ENCODE measurements around the gene MAP4. TPM values are rescaled to one million over a fixed set of nuclear protein-coding genes. Genes with fewer than 3 reads are reported as not detected.

MAP4 gene
- polyA plus RNA-seq, 2 of the 4 experiments (the other 2 are of a cell fraction): 77.7 to 98.5 TPM

- POLR2A ChIA-PET: no interaction called here
- FAIRE-seq (no peak), DNase-seq (ENCODE audit: low read depth in 1 of 2, low spot score in 1 of 2) (no peak), ATAC-seq (no peak)
- 81% methylated on average over 1 of the region's 1 CpG for WGBS (ENCODE audit: missing lambda C conversion rate)
- Histone ChIP-seq H3K4me2 (no peak overlapping the region; the same call in 2 of the 3 replicates), H3K9me3 (no peaks in the 10 kb centered on the region), H3K27ac (no peak overlapping the region), H3K4me1 (peaks cover 33% of the 10 kb centered on the region), H3K4me3 (no peak overlapping the region)
- no peak for TF ChIP-seq KDM1A (IDR thresholded peaks at IDR 0.05; ENCODE audit: low read depth)
- CTCF ChIA-PET: no interaction called here
Observed at GRCh38 chr3:47979070-47979469, 37.1 kb downstream of the MAP4 start.

GRCh38 chr3:47978386-47978785 is 37.8 kb downstream of the MAP4 start:
- no peak for ATAC-seq

GRCh38 chr3:47976135-47976732 is 40.0 kb downstream of the MAP4 start:
- TF ChIP-seq KDM1A (IDR thresholded peaks at IDR 0.05; ENCODE audit: low read depth) (no peak), RNF2 (IDR thresholded peaks at IDR 0.05; ENCODE audit: borderline replicate concordance, low read depth) (no peak), JUNB (IDR thresholded peaks at IDR 0.05) (no peak), CBX8 (IDR thresholded peaks at IDR 0.05) (no peak), NFE2L2 (conservative IDR thresholded peaks at IDR 0.05; ENCODE audit: low read length) (no peak), PHF8 (IDR thresholded peaks at IDR 0.05; ENCODE audit: borderline replicate concordance, low read depth) (no peak), ZNF302 (CRISPR knock-in tag; IDR thresholded peaks at IDR 0.05) (no peak), POLR2A (IDR thresholded peaks at IDR 0.05; ENCODE audit: low read length) (no peak), FOSL2 (IDR thresholded peaks at IDR 0.05) (no peak), FOSL2 (CRISPR knock-in tag; IDR thresholded peaks at IDR 0.05) (no peak), ELK1 (IDR thresholded peaks at IDR 0.05; ENCODE audit: low read depth, low read length) (no peak)
- TF ChIP-seq, protein P1, sequence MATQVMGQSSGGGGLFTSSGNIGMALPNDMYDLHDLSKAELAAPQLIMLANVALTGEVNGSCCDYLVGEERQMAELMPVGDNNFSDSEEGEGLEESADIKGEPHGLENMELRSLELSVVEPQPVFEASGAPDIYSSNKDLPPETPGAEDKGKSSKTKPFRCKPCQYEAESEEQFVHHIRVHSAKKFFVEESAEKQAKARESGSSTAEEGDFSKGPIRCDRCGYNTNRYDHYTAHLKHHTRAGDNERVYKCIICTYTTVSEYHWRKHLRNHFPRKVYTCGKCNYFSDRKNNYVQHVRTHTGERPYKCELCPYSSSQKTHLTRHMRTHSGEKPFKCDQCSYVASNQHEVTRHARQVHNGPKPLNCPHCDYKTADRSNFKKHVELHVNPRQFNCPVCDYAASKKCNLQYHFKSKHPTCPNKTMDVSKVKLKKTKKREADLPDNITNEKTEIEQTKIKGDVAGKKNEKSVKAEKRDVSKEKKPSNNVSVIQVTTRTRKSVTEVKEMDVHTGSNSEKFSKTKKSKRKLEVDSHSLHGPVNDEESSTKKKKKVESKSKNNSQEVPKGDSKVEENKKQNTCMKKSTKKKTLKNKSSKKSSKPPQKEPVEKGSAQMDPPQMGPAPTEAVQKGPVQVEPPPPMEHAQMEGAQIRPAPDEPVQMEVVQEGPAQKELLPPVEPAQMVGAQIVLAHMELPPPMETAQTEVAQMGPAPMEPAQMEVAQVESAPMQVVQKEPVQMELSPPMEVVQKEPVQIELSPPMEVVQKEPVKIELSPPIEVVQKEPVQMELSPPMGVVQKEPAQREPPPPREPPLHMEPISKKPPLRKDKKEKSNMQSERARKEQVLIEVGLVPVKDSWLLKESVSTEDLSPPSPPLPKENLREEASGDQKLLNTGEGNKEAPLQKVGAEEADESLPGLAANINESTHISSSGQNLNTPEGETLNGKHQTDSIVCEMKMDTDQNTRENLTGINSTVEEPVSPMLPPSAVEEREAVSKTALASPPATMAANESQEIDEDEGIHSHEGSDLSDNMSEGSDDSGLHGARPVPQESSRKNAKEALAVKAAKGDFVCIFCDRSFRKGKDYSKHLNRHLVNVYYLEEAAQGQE (IDR thresholded peaks at IDR 0.05): no peak
- FAIRE-seq (no peak), ATAC-seq (no peak), DNase-seq (ENCODE audit: low read depth in 1 of 2, low spot score in 1 of 2) (no peak)
- 76% methylated on average over 3 of the region's 3 CpGs for WGBS (ENCODE audit: missing lambda C conversion rate)
- ChIA-PET CTCF (interaction anchor here (0.9 kb wide), 1 partner anchor 14 kb away, joined by 3 read pairs; no protein-coding TSS in a partner anchor), POLR2A (no interaction called here)
- H3K9me3 ChIP-seq: no peaks in the 10 kb centered on the region
- H3K4me3 ChIP-seq: no peak overlapping the region
- no peak overlapping the region for H3K27ac ChIP-seq
- H3K4me2 ChIP-seq: no peak overlapping the region
- peaks cover 22% of the 10 kb centered on the region; the same call in 2 of the 3 replicates for H3K4me1 ChIP-seq

More at GRCh38 chr3:47978386-47978785, 37.8 kb downstream of the MAP4 start:
- no peak for DNase-seq (ENCODE audit: low read depth in 1 of 2, low spot score in 1 of 2)
- ChIA-PET CTCF (no interaction called here), POLR2A (no interaction called here)
- H3K9me3 ChIP-seq: no peaks in the 10 kb centered on the region
- no peak for FAIRE-seq
- no peak overlapping the region for H3K27ac ChIP-seq
- 84% methylated on average over 8 of the region's 8 CpGs for WGBS (ENCODE audit: missing lambda C conversion rate)
- TF ChIP-seq HMGXB4 (CRISPR knock-in tag; IDR thresholded peaks at IDR 0.05; ENCODE audit: borderline replicate concordance) (no peak), RAD21 (conservative IDR thresholded peaks at IDR 0.05 in 1 of 2, IDR thresholded peaks at IDR 0.05 in 1 of 2) (no peak), RARB (CRISPR knock-in tag; IDR thresholded peaks at IDR 0.05) (no peak)
- H3K4me2 ChIP-seq: peak overlapping the region; percentile 8; the same call in 1 of the 3 replicates
- no peak overlapping the region for H3K4me3 ChIP-seq
- peaks cover 28% of the 10 kb centered on the region; the same call in 2 of the 3 replicates for H3K4me1 ChIP-seq

Data from A549 (cell line).